Left ventricle myocardium inferior (tissue), 1 donor: ENCODE data around the gene GAB1. TPM values are rescaled to one million over a fixed set of nuclear protein-coding genes. Genes with fewer than 3 reads are reported as not detected.

Experiments
- DNase-seq: peaks from one replicate; pipeline ENCODE4 v3.0.0-alpha.2; 2020
- H3K27ac ChIP-seq: fragments of 200-600 bp; replicated peaks from 2 replicates; pipeline ENCODE4 v1.8.0; 2021
- H3K27me3 ChIP-seq: fragments of 200-600 bp; 2 replicates; pipeline ENCODE4 v1.8.0; 2021; ENCODE audit warnings: low read depth
- H3K36me3 ChIP-seq: fragments of 200-600 bp; 2 replicates; pipeline ENCODE4 v1.8.0; 2021
- H3K4me1 ChIP-seq: fragments of 200-600 bp; 2 replicates; pipeline ENCODE4 v1.8.0; 2021
- H3K4me3 ChIP-seq: fragments of 200-600 bp; 2 replicates; pipeline ENCODE4 v1.8.0; 2021; ENCODE audit warnings: mild to moderate bottlenecking, moderate library complexity
- H3K9me3 ChIP-seq: fragments of 200-600 bp; replicated peaks from 2 replicates; pipeline ENCODE4 v1.8.0; 2021
- intact Hi-C: fragments of 100-400 bp; cut with micrococcal nuclease; formaldehyde crosslinking; loops from one replicate; pipeline ENCODE4 v1.11.0; 2022
- total RNA-seq: library from RNA; stranded (reverse); fragmentation: NEBNext Ultra II Directional; extraction: Animal tissue kit (Norgen Biotek cat#: 25700); gene quantifications from one replicate; pipeline ENCODE4 v1.2.1, GENCODE V29; 2021
- TF ChIP-seq, protein P1 (sequence below): fragments of 200-600 bp; IDR thresholded peaks from 2 replicates; pipeline ENCODE4 v1.8.0; 2021; ENCODE audit warnings: antibody characterized with exemption, mild to moderate bottlenecking, borderline replicate concordance
- donor health status: DM: no; HTN: yes; CAD: no; lungs with severe emphysema.

The GAB1 gene
- total RNA-seq, 1 donor from 2014 or later, result 87.1 TPM

GRCh38 chr4:143337600-143338287, 1.1 kb downstream of the GAB1 start:
- intact Hi-C loops, result no loop called here
- Histone ChIP-seq H3K27ac (no peak overlapping the region), H3K4me1 (peaks cover 75% of the 10 kb centered on the region), H3K9me3 (no peaks in the 10 kb centered on the region), H3K36me3 (no peaks in the 10 kb centered on the region), H3K27me3 (no peaks in the 10 kb centered on the region), H3K4me3 (peak overlapping the region; percentile 87)
- DNase-seq, result peak; percentile 70
- TF ChIP-seq, protein P1, sequence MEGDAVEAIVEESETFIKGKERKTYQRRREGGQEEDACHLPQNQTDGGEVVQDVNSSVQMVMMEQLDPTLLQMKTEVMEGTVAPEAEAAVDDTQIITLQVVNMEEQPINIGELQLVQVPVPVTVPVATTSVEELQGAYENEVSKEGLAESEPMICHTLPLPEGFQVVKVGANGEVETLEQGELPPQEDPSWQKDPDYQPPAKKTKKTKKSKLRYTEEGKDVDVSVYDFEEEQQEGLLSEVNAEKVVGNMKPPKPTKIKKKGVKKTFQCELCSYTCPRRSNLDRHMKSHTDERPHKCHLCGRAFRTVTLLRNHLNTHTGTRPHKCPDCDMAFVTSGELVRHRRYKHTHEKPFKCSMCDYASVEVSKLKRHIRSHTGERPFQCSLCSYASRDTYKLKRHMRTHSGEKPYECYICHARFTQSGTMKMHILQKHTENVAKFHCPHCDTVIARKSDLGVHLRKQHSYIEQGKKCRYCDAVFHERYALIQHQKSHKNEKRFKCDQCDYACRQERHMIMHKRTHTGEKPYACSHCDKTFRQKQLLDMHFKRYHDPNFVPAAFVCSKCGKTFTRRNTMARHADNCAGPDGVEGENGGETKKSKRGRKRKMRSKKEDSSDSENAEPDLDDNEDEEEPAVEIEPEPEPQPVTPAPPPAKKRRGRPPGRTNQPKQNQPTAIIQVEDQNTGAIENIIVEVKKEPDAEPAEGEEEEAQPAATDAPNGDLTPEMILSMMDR, result no peak

- peaks cover 81% of the 10 kb centered on the region for H3K4me1 ChIP-seq
- no peaks in the 10 kb centered on the region for H3K36me3 ChIP-seq
- no peaks in the 10 kb centered on the region for H3K9me3 ChIP-seq
- TF ChIP-seq, protein P1, result no peak
- H3K4me3 ChIP-seq, result peak overlapping the region; percentile 87
- DNase-seq, result no peak
- no peak overlapping the region for H3K27ac ChIP-seq
- intact Hi-C loops, result no loop called here
- no peaks in the 10 kb centered on the region for H3K27me3 ChIP-seq
Measured at GRCh38 chr4:143338313-143338712, 1.6 kb downstream of the GAB1 start.

DNA sequence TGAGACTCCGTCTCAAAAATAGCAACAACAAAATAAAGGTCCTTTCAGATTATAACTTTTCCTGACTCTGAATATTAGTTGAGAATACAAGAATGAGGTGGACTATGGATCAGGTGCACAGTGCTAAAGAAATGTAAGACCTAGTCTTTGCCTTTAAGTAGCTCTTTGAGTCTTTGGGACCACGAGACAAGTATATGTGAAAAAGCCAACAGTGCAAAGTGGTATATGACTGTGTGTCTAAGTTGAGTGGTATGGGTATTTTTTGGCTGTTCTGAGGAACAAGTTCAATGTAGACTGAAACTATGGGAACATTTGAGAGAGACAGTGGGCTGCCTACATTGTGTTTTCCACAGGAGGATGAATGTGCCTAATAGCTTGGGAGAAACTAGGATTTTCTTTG, 2.8 kb downstream of the GAB1 start:
- Histone ChIP-seq H3K9me3 (no peaks in the 10 kb centered on the region), H3K4me1 (peaks cover 93% of the 10 kb centered on the region), H3K4me3 (peak overlapping the region; percentile 87), H3K36me3 (no peaks in the 10 kb centered on the region), H3K27ac (no peak overlapping the region), H3K27me3 (no peaks in the 10 kb centered on the region)
- no peak for DNase-seq
- TF ChIP-seq, protein P1, result no peak
- intact Hi-C loops, result no loop called here

DNA sequence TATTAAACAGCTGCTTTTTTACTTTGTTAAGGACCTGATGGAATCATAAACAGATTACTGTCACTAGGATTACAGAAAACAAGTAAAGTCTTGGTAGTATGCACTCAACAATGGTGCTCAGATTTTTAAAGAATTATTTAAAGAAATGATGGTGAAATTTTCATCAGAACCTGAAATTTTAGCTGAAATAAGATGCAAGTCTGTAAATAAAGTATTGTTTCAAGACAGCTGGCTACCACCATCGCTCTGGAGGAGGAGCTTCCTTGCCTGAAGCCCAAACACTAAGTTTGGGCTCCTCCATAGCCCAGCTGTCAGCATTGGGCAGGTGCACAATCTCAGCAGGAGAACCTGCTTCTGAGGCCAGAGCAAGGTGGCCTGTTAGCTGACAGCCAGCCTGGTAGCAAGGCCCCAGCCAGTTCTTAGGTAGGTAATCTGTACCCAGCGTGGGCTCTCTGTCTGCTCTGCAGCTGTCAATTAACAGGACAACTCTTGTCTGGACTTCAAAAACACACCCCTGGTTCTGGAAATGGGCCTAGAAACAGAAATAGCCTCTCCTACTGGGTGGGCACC, 4.6 kb downstream of the GAB1 start:
- intact Hi-C loops, result loop anchor here (10.0 kb wide), 1 partner anchor 114 kb away; no protein-coding TSS in a partner anchor
- DNase-seq, result no peak
- no peak overlapping the region for H3K27ac ChIP-seq
- no peaks in the 10 kb centered on the region for H3K9me3 ChIP-seq
- H3K4me1 ChIP-seq, result peaks cover 90% of the 10 kb centered on the region
- H3K4me3 ChIP-seq, result peak overlapping the region; percentile 5
- H3K27me3 ChIP-seq, result no peaks in the 10 kb centered on the region
- H3K36me3 ChIP-seq, result no peaks in the 10 kb centered on the region
- TF ChIP-seq, protein P1, result no peak

DNA sequence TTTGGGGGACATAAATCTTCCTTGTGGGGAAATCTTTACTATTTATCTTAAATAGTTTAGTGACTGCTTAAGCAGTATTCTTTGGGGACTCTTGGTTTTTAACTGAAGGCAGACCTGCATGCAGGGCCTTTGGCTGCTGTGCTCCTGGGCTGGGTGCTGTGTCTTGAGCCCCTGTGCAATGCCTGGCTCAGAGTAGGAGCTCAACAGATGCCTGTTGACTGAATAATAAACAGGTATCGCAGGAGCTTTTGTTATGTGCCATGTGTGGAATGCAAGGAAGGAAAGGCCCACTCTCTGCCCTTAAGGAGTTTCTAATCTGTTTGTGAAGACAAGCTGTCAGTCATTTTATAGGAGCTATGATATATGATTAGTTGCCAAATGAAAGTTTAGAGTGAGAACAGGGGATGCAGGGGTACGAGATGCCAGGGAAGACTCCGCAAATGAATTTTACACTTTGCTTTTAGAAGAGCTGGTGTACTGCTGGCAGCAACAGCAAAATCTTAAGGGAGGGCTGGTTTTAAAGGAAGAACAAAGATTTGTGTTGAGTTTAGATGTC, 6.7 kb downstream of the GAB1 start:
- H3K9me3 ChIP-seq, result no peaks in the 10 kb centered on the region

More for the DNA sequence above, 6.7 kb downstream of the GAB1 start:
- Histone ChIP-seq H3K4me1 (peaks cover 77% of the 10 kb centered on the region), H3K4me3 (no peak overlapping the region), H3K36me3 (no peaks in the 10 kb centered on the region), H3K27ac (no peak overlapping the region), H3K27me3 (no peaks in the 10 kb centered on the region)
- intact Hi-C loops, result loop anchor here (10.0 kb wide), 1 partner anchor 111 kb away; no protein-coding TSS in a partner anchor
- TF ChIP-seq, protein P1, result no peak
- no peak for DNase-seq
